NCI-H69 (cell line): ENCODE data around the gene SH3BP2.

Source experiments
- DNase-seq: peaks from one replicate; lab custom pipeline; 2025; lab: John Stamatoyannopoulos, UW

The SH3BP2 gene

DNA sequence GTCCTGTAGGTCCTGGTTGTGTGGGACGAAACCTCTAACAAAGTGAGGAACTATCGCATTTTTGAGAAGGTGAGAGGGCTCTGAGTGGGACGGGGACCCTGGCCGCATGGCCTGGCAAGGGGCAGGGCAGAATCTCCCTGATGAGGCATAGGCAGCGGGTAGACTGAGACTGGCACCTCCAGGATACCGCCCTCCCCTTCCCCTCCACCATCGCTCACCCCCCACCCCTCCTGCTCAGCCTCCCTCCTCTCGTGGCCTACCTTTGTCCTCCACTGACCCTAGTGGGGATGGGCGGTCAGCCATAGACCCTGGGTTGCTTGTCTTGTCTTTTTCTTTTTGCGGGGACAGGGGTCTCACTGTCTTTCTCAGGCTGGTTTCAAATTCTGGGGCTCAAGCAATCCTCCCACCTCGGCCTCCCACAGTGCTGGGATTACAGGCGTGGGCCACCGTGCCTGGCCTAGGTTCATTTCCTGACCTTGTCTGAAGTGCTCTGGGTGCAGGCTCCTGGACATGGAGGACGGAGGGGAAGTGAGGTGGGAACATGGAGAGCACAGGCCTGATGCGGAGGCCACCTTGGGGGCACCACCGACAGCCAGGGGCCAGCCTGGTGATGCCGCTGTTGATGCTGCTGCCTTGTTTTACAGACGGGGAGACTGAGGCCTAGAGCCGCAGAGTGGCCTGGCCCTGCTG, 40.2 kb downstream of the SH3BP2 start:
- no peak for DNase-seq

DNA sequence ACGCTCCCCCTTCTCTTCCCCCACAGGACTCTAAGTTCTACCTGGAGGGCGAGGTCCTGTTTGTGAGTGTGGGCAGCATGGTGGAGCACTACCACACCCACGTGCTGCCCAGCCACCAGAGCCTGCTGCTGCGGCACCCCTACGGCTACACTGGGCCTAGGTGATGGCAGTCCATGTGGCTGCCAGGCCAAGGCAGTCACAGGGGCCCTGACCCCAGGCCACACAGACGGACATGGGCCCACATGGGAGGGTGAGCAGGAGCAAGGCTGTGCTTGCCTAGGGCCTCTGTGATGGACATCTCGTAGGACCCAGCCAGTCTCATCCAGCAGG, 40.8 kb downstream of the SH3BP2 start:
- DNase-seq = no peak

DNA sequence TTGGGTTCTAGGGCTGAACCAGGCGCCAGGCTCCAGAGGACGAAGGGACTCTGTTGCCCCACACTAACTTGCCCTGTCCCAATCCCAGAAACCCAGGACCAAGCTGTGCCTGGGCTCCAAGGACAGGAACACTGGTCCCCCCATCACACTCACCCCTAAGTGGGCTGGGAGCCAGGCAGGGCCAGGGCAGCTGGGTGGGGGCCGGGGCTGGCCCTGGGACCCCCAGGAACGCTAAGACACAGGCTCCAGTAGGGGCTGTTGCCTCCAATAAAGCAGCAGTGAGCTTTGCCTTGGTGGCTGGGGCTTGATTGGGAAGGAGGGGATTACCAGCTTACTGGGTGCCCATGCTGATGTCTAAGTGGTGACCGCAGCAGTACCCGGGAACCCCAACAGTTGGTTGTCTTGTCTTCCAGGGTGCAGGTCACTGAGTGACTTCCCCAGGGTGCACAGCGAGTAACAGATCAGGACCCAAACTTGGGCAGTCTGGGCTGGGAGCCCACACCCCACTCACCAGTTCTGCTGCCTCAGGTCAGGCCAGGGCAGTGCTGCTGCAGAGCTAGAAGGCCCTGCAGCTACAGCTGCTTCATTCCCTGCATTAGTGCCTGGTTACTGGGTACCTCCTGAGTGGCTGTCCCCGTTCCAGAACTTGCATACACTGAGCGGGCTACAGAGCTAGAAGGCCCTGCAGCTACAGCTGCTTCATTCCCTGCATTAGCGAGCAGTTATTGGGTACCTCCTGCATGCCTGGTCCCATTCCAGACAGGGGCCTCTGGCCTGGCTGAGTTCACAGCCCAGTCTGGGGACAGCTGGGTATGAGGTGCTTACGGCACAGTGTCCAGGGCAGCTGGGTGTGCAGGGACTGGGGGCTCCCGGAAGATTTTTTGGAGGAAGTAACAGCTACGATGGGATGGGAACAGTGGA, 41.4 kb downstream of the SH3BP2 start:
- no peak for DNase-seq

DNA sequence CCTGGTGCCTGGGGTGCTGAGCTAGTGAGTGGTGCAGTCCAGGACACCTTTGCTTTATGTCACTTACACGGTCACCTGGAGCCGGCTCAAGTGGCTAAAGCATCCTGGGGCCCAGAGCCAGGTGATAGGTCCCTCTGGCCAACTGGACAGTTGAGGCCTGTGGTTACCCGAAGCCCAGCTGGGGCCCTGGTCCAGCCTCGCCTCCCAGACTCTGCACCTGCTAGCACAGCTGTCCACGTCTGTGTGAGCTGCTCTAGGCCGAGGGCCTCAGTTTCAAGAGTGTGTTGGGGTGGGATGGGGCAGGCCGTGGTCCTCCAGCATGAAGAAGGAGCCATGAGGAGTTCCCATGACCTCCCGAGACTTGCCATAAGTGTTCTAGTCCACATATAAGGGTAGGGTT, 43.1 kb downstream of the SH3BP2 start:
- DNase-seq = no peak

DNA sequence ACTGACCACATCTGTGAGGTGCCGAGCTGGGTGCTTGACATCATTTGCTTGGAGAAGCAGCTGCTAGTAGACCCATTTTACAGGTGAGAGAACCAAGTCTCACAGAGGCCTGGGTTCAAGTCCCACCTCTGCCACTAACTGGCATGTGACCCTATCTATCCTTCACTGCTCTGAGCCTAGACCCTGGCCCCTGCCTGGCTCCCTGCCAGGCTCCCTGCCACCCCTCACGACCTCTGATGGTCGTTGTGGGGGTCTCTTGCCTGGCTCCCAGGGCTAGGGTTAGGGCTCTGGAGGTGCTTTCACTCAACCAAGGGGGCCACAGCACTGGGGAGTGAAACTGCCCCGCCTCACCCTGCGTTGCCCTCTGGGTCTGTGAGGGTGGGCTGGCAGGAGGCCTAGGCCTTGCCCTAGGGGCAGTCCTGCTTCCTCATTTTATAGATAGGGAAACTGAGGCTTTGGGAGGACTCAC, 43.5 kb downstream of the SH3BP2 start:
- no peak for DNase-seq

DNA sequence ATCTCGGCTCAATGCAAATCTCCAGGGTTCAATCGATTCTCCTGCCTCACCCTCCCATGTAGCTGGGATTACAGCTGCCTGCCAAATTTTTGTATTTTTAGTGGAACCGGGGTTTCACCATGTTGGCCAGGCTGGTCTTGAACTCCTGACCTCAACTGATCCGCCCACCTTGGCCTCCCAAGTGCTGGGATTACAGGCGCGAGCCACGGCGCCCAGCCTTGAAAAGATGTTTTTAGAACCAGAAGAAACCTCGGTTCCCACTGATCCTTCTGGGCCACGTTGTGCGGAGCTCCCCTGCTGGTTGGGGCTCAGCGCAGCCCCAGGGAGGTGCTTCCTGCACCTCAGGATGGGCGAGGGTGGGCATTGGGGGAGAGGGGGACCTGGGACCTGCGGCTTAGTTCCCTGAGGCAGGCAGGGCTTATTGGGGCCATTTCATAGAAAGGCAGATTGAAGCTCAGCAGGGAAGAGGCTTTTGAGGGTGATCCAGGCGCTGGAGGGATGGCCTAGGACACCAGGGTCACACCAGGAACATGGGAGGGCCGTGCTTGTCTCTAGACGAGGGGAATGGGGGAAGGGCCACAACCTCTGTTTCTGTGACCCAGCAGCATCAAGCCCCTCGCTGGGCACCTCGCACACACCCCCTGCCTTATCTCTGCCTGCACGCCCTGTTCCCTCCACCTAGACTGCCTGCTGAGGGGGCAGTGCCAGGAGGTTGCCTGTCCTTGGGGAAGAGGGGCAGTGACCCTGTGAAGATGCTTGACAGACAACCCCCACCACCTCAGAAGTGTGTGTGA, 44.4 kb downstream of the SH3BP2 start:
- DNase-seq = no peak

DNA sequence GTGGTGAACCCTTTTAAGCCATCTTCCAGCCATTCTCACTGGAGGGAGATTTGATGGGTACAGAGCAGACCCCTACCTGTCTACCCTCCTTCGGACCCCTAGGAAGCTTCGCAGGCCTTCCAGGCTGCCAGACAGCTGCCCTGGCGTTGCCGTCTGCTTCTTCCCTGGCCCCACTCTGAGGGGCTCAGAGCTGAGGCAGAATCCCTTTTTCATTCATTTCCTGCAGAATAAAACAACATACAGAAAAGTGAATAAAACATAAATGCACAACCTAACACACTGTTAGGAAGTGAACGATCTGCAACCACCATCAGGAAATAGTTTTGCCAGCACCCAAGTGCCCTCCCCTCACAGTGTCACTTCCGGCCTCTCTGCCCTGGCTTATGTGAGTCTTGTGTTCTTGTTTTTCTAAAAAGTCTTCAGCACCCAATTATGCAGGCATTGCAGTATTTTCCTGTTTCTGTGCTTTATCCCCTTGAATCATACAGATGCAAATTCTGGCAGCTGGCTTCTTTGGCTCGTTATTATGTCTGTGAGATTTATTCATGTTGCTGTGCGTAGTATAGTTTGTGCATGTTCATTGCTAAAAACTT, 45.1 kb downstream of the SH3BP2 start:
- no peak for DNase-seq

DNA sequence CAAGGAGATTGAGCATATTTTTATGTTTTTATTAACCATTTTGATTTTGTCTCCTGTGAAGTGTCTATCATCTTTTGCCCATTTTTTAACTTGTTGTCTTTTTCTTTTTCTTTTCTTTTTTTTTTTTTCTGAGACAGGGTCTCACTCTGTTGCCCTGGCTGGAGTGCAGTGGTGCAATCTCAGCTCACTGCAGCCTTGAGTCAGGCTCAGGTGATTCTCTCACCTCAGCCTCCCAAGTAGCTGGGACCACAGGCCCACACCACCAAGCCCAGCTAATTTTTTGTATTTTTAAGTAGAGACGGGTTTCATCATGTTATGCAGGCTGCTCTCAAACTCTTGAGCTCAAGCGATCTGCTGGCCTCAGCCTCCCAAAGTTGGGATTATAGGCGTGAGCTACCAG, 46.2 kb downstream of the SH3BP2 start:
- no peak for DNase-seq

DNA sequence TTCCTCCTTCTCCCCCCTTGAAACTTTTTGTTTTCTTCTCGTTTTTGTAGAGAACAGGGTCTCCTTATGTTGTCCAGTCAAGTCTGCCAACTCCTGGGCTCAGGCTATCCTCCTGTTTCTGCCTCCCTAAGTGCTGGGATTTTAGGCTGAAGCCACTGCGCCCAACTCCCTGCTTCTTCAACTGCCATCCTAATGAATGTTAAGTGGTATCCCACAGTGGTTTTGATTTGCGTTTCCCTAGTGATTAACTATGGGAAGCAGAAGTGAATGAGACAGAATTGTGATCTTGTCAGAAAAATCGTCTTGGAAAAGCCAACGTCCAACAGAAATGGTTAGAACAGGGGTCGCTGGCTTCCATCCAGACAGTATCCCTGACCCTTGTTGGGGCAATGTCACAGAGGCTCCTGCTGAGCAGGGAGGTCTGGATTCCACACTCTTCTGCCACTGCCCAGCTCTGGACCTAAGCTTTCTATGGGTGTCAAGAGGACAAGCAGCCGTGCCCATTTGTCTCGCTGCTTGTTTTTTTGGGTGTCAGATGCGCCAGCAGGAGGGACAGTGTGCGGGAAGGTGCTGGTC, 49.9 kb downstream of the SH3BP2 start:
- DNase-seq = peak; percentile 42

DNA sequence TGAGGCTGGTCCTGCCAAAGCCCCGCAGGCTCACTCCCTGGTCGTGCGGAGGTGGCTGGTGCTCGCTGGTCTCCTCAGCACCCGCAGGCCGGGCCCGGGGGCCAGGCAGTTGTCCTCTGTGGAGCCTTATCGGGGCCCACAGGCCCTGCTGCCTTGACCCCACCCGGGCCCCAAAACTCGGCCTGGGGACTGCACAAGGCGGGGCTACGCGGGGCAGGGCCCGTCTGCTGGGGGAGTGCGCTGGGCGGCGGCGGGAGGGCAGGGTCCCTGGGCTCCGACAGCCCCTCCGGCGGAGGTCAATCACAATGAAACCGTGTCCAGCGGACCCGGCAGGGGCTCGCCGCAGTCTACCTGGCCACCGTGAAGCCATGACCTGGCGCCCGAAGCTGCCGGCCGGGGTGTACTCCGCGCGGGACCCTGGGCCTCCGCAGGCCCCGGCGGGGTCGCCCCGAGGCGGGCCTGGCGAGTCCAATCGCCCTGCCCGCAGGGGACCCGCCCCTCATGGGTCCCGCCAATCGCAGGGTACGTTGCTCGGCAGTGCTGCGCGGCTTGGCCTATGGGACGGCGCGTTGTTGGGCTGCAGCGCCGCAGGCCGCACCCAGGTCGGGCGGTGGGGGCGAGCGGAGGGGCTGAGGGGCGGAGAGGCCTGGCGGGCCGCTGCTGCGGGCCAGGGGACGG, 50.5 kb downstream of the SH3BP2 start, which contains the start of gene ADD1:
TSS of gene ADD1 (plus strand) at position 582 of the 678 bp plus-strand sequence. CDS start 32,072 bp downstream, outside the sequence.
- DNase-seq = peak; percentile 85

DNA sequence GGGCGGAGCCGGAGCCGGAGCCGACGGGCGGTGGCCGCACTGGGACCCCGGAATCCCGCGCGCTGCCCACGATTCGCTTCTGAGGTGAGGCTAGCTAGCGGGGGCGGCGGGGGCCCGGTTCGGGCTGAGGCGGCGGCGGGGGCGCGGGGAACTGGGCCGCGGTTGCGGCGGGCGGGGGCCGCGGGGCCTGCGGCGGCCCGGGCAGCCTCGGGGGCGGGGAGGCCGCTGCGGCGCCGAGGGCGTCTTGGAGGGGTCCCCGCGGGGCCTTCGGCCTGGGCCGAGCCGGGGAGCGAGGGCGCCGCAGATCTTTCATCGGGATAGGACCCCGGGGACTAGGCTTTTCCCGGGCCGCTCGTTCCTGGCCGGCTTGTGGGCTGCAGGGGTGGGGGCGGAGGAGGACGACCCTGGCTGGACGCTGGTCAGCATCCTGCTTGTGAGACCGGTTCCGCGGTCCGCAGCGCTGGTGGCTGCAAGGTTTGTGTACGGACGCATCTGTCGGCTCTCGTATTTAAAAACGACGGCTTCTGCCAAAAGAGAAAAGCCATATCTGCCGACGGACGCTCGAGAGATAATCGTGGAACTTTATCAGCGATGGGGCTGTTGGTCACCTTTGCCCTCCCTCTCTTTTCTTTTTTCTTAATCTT, 51.2 kb downstream of the SH3BP2 start:
- peak; percentile 43 for DNase-seq

DNA sequence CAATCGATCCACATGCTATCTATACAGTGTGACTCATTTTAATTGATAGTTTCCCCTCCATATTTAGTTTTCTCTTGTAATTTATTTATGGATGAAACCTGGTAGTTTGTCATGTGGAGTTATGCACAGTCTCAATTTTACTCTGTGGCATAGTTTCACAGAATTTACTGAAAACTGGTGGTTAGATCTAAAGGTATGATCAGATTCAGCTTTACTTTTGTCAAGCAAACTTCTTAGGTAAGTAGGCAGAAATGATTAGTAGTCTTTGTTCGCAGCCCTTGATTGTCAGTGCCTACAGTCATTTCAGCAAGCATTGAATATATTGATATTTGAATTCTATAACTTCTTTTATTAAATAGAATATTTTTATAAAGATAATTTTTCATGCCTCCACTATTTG, 53.3 kb downstream of the SH3BP2 start:
- DNase-seq = no peak

DNA sequence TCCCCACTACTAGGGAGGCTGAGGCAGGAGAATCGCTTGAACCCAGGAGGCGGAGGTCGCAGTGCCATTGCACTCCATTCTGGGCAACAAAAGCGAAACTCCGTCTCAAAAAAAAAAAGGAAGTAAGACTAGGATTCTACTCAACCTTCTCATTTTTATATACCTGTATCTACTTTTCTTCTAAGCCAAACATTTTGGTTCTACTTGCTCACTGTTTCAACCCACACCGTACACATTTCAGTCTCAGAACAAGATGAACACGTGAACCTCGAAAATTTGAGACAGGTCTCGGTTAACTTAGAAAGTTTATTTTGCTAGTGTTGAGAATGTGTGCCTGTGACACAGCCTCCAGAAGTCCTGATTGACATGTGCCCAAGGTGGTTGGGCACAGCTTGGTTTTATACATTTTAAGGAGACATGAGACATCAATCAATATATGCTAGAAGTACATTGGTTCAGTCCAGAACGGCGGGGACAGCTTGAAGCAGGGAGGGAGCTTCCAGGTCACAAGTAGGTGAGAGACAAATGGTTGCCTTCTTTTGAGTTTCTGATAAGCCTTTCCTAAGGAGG, 54.5 kb downstream of the SH3BP2 start:
- DNase-seq = no peak

DNA sequence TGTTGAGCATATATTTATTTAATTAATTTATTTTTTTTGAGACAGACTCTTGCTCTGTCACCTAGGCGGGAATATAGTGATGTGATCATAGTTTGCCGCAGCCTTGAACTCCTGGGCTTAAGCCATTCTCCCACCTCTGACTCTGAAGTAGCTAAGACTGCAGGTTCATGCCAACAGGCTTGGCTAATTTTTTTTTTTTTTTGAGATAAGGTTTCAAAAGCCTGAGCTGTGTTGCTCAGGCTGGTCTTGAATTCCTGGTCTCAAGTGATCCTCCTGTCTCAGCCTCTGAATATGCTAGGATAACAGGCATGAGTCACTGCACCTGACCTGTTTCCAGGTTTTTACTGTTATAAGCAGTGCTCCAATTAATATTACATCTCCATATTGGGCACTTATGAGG, 55.6 kb downstream of the SH3BP2 start:
- DNase-seq = no peak

DNA sequence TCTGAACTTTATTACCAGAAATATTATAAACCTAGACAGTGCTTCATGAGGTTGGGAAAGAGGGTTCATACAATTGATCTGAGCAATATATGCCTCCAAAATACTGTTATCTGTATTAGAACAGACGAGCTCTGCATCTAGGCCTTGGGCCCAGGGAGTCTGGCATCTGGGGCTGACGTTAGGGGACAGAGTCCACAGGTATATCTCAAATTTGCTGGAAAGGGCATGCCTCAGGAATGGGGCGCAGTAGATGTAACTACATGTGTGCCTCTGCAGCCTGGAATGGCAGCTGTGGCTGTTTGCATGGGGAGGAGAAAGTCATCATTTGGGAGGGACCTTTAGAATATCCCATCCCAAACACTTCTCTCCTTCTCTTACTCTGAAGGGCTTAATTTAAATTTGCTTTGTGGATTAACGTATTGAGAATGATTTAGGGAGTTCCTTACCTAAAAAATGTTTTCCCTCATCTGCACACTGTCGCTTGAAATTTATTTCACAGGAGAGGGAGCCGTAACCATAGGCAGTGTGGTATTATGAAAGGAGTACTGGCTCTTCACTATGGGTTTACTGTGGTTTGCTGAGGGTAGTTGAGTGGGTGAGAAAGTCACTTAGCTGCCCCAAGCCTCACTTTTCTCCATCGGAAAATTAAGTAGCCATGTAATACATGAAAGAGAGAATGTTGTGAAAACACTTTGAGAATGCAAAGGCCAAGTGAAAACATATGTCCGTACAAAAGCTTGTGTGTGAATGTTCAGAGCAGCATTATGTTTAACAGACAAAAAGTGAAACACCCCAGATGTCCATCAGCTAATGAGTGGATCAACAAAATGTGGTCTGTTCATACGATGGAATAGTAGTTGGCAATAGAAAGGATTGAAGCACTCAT, 56.6 kb downstream of the SH3BP2 start:
- DNase-seq = no peak

DNA sequence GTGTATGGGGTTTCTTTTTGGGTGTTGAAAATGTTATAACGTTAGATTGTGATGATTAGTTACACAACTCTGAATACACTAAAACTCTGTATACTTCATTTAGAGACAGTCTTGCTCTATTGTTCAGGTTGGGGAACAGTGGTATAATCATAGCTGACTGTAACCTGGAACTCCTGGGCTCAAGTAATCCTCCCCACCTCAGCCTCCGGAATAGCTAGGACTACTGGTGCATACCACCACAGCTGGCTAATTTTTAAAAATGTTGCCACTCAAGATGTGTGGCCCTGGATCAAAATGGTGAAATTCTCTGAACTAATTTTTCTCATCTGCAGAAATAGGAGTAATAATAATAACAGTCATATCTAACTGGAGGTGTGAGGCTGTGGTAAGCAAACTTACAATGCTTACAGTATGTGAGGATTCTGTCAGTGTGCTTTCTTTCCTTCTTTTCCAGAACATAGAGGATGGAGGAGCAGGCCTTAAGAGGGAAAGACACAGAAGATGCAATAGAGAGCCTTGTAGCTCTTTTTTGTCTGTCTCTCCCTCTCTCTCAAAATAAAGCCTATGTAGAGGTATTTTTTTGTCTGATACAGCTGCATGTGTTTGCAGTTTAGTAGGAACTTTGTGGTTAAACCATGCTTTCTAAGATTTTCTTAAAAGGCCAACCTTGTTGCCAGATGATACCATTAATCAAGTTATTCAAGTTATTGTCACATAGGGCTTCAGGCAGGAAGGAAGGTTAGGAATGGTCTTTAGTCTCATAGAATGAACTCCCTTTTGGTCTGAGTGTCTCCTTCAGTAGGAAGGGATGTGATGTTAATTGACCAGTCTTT, 58.3 kb downstream of the SH3BP2 start:
- DNase-seq = no peak

DNA sequence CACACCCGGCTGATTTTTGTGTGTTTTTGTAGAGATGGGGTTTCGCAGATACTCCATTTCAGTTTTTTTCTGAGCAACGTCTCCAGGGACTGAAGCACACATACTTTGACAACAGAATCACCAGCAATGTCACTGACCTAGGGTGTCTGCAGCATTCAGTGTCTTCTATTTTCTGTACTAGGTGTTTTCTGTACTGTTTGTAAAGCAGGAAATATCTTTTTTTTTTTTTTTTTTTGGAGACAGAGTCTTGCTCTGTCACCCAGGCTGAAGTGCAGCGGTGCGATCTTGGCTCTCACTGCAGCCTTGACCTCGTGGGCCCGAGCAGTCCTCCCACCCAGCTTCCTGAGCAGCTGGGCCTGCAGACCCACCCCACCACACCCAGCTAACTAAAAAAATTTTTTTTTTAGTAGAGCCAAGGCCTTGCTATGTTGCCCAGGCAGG, 59.6 kb downstream of the SH3BP2 start:
- DNase-seq = no peak

DNA sequence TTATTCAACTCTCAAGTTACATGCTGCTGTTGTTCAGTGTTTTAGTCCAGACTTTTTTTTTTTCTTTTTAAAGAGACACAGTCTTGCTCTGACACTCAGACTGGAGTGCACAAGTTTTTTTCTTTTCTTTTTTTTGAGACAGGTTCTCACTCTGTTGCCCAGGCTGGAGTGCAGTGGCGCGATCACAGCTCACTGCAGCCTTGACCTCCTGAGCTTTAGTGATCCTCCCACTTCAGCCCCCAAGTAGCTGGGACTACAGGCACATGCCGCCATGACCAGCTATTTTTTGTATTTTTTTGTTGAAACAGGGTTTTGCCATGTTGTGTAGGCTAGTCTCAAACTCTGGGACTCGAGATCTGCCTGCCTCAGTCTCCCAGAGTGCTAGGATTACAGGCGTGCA, 62.7 kb downstream of the SH3BP2 start:
- no peak for DNase-seq
